ENCODE results near the gene CARMIL1.

- TF ChIP-seq ELF4 (IDR thresholded peaks at IDR 0.05): no peak
- no peak for TF ChIP-seq SP1 (IDR thresholded peaks at IDR 0.05)
- TF ChIP-seq BHLHE40 (IDR thresholded peaks at IDR 0.05; ENCODE audit: borderline replicate concordance): no peak
- no peak for TF ChIP-seq LEF1 (IDR thresholded peaks at IDR 0.05; ENCODE audit: borderline replicate concordance)
- TF ChIP-seq TARDBP (IDR thresholded peaks at IDR 0.05): no peak
- TF ChIP-seq PKNOX1 (IDR thresholded peaks at IDR 0.05): no peak
- TF ChIP-seq SUZ12 (IDR thresholded peaks at IDR 0.05): no peak
Measured at GRCh38 chr6:25583906-25584305, 304.7 kb downstream of the CARMIL1 start.

Data from HEK293T (cell line).